ENCODE results near the gene TPRA1.
"Not testable (repeated sequence)": the region's sequence is repeated elsewhere in the genome, so short reads cannot be mapped to it uniquely, and the experiment has no call there.

TPRA1 gene

GRCh38 chr3:127535106-127535785 lies 55.3 kb downstream of the TPRA1 start:
- peak; percentile 82 for DNase-seq

GRCh38 chr3:127534564-127534963 lies 56.0 kb downstream of the TPRA1 start:
- peak; percentile 50 for DNase-seq

GRCh38 chr3:127534161-127534451 lies 56.4 kb downstream of the TPRA1 start:
- no peak for DNase-seq

GRCh38 chr3:127532561-127533203 lies 57.9 kb downstream of the TPRA1 start:
- DNase-seq, result no peak

- no peak for DNase-seq
These were observed 58.7 kb downstream of the TPRA1 start for GRCh38 chr3:127531821-127532220.

GRCh38 chr3:127530863-127531262 lies 59.7 kb downstream of the TPRA1 start:
- not testable (repeated sequence) for DNase-seq

- no peak for DNase-seq
These were observed 61.0 kb downstream of the TPRA1 start for GRCh38 chr3:127529346-127530188.

- no peak for DNase-seq
These were observed 65.2 kb downstream of the TPRA1 start for GRCh38 chr3:127525373-127525772.

GRCh38 chr3:127524296-127524896 lies 66.1 kb downstream of the TPRA1 start:
- DNase-seq, result no peak
